CD4-positive, alpha-beta T cell treated with Interleukin-6 for 4 hours (primary cell): Measurements from ENCODE around the gene DCTN2.
"Not testable (repeated sequence)": the region's sequence is repeated elsewhere in the genome, so short reads cannot be mapped to it uniquely, and the experiment has no call there.

Source experiments
- DNase-seq: peaks from one replicate; pipeline ENCODE4 v3.0.0-alpha.2; 2020; ENCODE audit warnings: mixed read lengths

The DCTN2 gene

DNA sequence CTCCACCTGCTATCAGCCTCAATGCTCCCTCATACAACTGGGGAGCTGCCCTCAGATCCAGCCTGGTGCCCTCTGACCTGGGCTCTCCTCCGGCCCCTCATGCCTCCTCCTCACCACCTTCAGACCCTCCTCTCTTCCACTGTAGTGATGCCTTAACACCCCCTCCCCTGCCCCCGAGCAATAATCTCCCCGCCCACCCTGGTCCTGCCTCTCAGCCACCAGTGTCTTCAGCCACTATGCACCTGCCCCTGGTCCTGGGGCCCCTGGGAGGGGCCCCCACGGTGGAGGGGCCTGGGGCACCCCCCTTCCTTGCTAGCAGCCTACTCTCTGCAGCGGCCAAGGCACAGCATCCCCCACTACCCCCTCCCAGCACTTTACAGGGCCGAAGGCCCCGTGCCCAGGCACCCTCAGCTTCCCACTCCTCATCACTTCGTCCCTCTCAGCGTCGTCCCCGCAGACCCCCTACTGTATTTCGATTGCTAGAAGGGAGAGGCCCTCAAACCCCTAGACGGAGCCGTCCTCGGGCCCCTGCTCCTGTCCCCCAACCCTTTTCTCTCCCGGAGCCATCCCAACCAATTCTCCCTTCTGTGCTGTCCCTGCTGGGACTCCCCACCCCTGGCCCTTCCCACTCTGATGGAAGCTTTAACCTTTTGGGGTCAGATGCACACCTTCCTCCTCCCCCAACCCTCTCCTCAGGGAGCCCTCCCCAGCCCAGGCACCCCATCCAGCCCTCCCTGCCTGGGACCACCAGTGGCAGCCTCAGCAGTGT, 21.2 kb downstream of the DCTN2 start:
- DNase-seq = no peak

DNA sequence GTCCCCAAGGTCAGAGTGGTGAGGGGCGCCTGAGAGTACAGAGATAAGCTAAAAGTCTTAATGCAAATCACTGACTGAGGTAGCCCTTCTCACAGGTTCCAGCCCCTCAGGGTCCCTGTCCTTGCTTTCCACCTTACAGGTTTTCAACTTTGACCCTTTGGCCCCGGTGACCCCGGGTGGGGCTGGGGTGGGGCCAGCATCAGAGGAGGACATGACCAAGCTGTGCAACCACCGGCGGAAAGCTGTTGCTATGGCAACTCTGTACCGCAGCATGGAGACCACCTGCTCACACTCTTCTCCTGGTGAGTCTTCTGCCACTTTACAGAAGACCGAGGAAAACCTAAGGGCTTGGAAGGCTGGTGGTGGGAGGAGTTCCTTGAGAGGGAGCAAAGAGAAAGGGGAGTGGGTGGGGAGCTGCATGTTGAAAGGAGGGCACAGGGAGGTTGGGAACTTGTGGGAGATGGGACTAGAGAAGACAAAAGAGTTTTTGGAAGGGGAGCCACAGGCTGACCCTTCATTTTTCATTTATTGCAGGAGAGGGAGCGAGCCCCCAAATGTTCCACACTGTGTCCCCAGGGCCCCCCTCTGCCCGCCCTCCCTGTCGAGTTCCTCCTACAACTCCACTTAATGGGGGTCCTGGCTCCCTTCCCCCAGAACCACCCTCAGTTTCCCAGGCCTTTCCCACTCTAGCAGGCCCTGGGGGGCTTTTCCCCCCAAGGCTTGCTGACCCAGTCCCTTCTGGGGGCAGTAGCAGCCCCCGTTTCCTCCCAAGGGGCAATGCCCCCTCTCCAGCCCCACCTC, 22.0 kb downstream of the DCTN2 start:
- no peak for DNase-seq

DNA sequence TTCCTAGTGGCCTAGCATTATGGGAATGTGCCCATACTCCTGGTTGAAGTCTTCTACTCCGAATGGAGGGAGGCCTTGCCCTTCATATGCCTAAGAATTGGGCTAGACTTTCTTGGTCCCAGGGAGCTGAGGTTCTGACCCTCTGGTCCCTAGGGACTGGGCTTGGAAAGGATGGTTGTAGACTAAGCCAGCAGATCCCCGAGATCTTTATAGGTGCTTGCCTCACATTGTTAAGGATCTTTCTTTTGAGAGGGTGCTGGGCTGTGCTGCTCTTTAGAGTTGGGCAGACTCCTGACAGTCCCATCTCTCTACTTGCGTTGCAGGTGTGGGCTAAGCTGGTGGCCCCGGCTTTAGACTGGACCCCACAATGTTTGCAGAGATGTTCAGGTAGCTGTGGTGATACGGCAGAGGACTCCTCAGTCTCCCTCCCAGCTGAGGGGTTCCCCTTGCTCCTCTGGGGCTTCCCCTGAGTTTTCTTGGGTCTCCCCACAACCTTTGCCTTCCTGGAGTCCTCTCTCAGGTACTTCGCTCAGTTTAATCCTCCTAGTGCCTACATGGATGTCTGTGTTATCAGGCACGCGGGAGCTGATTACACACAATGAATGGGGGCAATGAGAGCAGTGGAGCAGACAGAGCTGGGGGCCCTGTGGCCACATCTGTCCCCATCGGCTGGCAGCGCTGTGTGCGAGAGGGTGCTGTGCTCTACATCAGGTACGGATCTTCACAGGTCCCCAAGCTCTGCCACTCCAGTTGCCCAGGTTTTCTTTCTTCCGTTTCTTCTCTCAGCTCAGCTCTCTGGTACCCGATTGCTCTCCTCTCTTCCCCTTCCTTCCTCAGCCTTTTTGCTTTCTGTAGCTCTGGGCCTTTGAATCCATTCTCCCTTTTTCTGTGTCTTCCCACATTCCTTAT, 23.0 kb downstream of the DCTN2 start:
- DNase-seq = no peak

GRCh38 chr12:57522887-57523705, 23.9 kb downstream of the DCTN2 start:
- peak; percentile 71 for DNase-seq

GRCh38 chr12:57522011-57522886, 24.7 kb downstream of the DCTN2 start, which contains the start of gene MBD6:
Gene MBD6 (plus strand): TSS chr12:57522824. CDS start chr12:57524304, 1,480 bp downstream.
- DNase-seq = peak; percentile 94

- DNase-seq = no peak
Observed at GRCh38 chr12:57521525-57522010, 25.4 kb downstream of the DCTN2 start.

DNA sequence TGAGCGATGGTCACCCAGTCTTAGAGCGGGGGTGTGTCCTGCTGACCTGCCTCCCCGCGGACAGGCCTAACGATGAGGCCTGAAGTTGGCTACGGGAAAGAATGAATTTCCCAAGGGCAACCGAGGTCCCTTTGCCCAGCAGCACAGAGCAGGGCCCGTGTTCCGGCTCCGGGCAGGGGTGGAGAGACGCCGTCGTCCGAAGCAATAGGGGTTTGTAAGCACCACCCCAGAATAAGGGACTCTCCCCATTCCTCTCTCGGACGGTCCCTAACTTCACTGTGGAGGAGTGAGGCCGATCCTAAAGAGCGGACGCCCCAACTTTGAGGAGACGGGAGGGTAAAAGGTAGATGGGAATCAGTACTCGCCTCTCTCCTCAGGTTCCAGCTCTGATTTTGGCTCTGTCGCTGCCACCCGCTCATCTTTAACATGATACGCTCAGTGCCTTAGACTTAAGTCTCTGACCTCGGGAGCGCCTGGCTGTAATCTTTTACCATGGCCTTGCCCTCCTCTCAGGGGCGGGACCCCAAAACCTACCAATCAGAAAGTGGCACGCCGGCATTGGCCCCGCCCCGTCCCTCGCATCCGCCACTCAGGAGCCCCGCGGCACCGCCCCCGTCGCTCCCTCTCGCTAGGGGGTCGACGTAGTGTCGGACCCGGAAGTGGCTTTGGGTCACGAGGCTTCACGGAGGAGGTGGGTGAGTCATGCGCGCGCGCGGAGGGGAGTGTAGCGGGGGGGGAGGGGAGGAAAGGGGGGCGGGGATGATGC, 26.8 kb downstream of the DCTN2 start, which contains the start of gene DDIT3:
TSS of gene DDIT3 (minus strand) at position 462 of the 766 bp plus-strand sequence. CDS start 3,108 bp downstream, outside the sequence.
- DNase-seq = peak; percentile 100

GRCh38 chr12:57519796-57520052, 27.3 kb downstream of the DCTN2 start:
- no peak for DNase-seq

DNA sequence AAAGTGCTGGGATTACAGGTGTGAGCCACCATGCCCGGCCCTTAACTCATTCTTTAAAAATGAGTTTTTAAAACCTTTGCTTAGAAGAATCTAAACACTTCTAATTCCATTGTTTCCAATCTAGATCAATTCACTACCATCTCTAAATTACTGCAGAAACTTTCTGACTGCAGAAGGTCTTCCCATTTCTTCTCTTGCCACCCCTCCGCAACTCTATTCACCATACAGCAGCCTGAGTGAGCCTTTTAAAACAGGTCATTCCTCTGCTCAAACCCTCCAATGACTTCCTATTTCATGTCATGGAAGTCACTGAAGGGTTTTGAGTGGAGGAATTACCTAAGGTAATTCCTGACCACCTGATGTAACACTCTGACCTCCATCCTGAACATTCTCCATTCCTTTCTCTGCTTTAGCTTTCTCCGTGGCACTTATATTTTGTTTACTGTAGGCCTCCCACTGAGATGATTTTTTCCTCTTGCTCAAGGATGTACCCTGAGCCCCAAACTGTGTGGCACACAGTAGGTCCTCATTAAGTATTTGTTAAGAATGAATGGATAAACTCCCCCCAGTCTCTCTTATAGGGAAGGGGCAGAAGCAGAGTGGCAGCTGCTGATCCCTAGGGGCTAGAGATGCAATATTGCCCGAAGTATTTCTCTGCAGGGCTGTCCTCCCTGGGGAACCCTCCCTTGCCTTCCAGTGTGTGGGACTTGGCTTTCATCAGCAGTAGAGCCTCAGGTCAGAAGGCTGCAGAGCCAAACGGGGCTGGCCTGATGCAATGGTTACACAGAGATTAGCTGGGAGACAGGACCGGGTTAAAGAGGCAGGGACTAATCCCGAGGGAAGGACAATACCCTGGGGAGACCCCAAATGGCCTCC, 27.8 kb downstream of the DCTN2 start:
- no peak for DNase-seq

- DNase-seq = no peak
Observed at GRCh38 chr12:57518176-57518919, 28.6 kb downstream of the DCTN2 start.

- not testable (repeated sequence) for DNase-seq
Observed at GRCh38 chr12:57517718-57518117, 29.3 kb downstream of the DCTN2 start.

DNA sequence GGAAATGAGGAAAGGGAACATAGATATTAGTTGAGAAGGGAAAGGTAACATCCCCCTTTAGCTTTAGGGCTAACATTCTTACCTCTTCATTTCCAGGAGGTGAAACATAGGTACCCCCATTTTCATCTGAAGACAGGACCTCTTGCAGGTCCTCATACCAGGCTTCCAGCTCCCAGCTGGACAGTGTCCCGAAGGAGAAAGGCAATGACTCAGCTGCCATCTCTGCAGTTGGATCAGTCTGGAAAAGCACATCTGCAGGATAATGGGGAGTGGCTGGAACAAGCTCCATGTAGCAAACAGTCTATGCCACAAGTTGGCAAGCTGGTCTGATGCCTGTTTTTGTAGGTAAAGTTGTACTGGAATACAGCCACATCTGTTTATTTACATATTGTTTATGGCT, 29.8 kb downstream of the DCTN2 start:
- no peak for DNase-seq

DNA sequence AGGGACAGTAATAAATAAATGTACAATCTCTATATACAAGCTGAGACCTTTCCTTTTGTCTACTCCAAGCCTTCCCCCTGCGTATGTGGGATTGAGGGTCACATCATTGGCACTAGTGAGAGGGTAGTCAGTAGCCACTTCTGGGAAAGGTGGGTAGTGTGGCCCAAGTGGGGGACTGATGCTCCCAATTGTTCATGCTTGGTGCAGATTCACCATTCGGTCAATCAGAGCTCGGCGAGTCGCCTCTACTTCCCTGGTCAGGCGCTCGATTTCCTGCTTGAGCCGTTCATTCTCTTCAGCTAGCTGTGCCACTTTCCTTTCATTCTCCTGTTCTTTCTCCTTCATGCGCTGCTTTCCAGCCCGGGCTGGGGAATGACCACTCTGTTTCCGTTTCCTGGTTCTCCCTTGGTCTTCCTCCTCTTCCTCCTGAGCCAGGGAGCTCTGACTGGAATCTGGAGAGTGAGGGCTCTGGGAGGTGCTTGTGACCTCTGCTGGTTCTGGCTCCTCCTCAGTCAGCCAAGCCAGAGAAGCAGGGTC, 30.3 kb downstream of the DCTN2 start:
- DNase-seq = no peak

- DNase-seq = no peak
Observed at GRCh38 chr12:57515934-57516541, 31.0 kb downstream of the DCTN2 start.

DNA sequence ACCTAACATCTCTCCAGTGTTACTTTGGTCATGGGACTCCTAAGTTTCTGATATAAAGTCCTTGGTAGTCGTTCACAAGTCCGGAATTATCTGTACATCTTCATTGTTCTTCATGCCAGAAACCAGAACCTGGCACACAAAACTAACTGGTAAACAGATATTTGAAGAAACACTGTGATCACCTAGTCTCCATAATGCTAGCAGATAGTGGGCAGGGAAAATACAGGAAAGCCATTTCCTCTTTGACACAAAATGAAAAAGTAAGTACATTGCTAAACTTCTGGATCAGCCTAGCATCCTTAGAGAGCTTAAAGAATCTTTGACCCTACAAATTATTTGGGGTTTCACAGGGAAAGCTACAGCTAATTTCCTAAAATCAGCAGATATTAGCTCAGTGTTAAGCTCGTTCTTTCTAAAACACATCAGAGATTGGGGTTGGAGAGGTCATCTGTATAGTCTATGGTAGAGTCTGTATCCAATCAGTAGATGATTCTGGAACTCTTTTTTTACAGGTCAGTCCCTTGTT, 31.5 kb downstream of the DCTN2 start:
- no peak for DNase-seq

DNA sequence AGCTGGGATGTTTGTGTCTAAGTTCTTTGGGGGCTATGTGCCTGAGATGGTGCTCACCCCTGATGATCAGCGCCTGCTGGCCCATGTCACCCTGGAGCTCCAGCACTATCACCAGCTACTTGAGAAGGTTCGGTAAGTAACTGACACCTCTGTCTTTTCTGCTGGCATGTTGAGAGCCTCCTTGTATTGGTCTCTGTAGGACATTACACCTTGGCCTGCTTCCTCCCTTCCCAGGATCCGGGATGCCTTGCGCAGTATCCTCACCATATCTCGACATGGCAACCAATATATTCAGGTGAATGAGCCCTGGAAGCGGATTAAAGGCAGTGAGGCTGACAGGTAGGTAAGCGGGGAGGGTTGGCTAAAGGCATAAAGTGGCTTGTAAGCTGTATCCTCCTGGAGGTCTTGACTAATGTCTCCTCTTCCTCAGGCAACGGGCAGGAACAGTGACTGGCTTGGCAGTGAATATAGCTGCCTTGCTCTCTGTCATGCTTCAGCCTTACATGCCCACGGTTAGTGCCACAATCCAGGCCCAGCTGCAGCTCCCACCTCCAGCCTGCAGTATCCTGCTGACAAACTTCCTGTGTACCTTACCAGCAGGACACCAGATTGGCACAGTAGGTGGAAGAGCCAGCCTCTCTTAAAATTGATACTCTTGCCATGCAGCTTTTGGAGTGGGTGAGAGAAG, 32.1 kb downstream of the DCTN2 start:
- DNase-seq = no peak

DNA sequence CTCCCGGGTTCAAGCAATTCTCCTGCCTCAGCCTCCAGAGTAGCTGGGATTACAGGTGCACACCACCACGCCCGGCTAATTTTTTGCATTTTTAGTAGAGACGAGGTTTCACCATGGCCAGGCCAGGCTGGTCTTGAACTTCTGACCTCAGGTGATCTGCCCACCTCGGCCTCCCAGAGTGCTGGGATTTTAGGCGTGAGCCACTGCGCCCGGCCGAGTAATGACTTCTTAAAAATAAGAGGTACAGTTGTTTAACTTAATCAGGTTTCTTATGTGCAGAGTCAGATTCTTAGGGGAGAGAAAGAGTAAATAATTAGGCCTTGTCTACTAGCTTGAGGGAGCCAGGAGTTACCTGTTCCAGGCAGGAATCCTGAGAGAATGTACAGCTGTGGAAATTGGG, 32.7 kb downstream of the DCTN2 start:
- DNase-seq = not testable (repeated sequence)
